ENCODE measurements around the gene RUNDC3A. TPM values are rescaled to one million over a fixed set of nuclear protein-coding genes. Genes with fewer than 3 reads are reported as not detected.

The RUNDC3A gene
- polyA plus RNA-seq, 1 donor (not counting 4 experiments of a cell fraction or from before 2014, with no cell fraction given): 1.6 TPM

DNA sequence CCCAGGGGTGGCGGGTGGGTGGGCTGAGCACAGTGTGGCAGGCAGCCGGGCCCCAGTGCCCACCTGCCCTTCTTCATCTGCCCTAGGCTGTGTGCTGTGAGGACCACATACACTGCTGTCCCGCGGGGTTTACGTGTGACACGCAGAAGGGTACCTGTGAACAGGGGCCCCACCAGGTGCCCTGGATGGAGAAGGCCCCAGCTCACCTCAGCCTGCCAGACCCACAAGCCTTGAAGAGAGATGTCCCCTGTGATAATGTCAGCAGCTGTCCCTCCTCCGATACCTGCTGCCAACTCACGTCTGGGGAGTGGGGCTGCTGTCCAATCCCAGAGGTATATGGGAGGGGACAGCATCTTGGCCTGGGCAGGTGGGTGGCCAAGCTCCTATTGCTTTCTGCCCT is 43.1 kb downstream of the RUNDC3A start:
- peaks cover 8% of the 10 kb centered on the region for H3K27me3 ChIP-seq (ENCODE audit: control insufficient read depth, extremely low read depth, insufficient read depth, low read length)
- peaks cover 4% of the 10 kb centered on the region for H3K79me2 ChIP-seq (ENCODE audit: control insufficient read depth, insufficient read depth, low read length)
- H3K4me3 ChIP-seq (ENCODE audit: control insufficient read depth in 2 of 3, extremely low read depth in 1 of 3, insufficient read depth in 2 of 3, low read depth in 1 of 3, low read length in 3 of 3): no peak overlapping the region
- no peak overlapping the region for H2AFZ ChIP-seq (ENCODE audit: control insufficient read depth, low read length)
- H3K9me3 ChIP-seq (ENCODE audit: control insufficient read depth, low read depth, low read length): no peaks in the 10 kb centered on the region
- DNase-seq (ENCODE audit: low read depth, low spot score): no peak
- H4K20me1 ChIP-seq (ENCODE audit: control insufficient read depth, extremely low read depth, insufficient read depth, low read length): no peaks in the 10 kb centered on the region
- peaks cover 20% of the 10 kb centered on the region for H3K4me1 ChIP-seq (ENCODE audit: control insufficient read depth, extremely low read depth, insufficient read depth, low read length)
- no peak overlapping the region for H3K9ac ChIP-seq (ENCODE audit: control insufficient read depth, extremely low read depth, insufficient read depth, low read length)
- H3K27ac ChIP-seq (ENCODE audit: control insufficient read depth, insufficient read depth, low read length): no peak overlapping the region
- no peaks in the 10 kb centered on the region for H3K9me1 ChIP-seq (ENCODE audit: control insufficient read depth, extremely low read depth, insufficient read depth, low read length)
- H3K4me2 ChIP-seq (ENCODE audit: control insufficient read depth, extremely low read depth, insufficient read depth, low read depth, low read length): no peak overlapping the region
- TF ChIP-seq EZH2 (IDR thresholded peaks at IDR 0.05; ENCODE audit: low read length) (no peak), CTCF (optimal IDR thresholded peaks at IDR 0.05 in 1 of 3, IDR thresholded peaks at IDR 0.05 in 1 of 3, conservative IDR thresholded peaks at IDR 0.05 in 1 of 3; ENCODE audit: extremely low read depth in 1 of 3, insufficient read depth in 2 of 3, low read length in 3 of 3) (no peak)
- peaks cover 25 to 33% of the 10 kb centered on the region in 2 experiments for H3K36me3 ChIP-seq (ENCODE audit: control insufficient read depth in 2 of 2, extremely low read depth in 1 of 2, insufficient read depth in 2 of 2, low read length in 2 of 2)
- dilution Hi-C loops (cut with MboI; ENCODE audit: extremely low pct_ligation_motif_present, low sequenced_read_pairs): no loop called here
- FAIRE-seq: no peak

GRCh38 chr17:44351961-44352827 is 43.8 kb downstream of the RUNDC3A start:
- FAIRE-seq (no peak), DNase-seq (ENCODE audit: low read depth, low spot score) (no peak)
- Histone ChIP-seq H2AFZ (ENCODE audit: control insufficient read depth, low read length) (no peak overlapping the region), H3K27ac (ENCODE audit: control insufficient read depth, insufficient read depth, low read length) (no peak overlapping the region), H3K79me2 (ENCODE audit: control insufficient read depth, insufficient read depth, low read length) (no peaks in the 10 kb centered on the region), H4K20me1 (ENCODE audit: control insufficient read depth, extremely low read depth, insufficient read depth, low read length) (no peaks in the 10 kb centered on the region), H3K9me1 (ENCODE audit: control insufficient read depth, extremely low read depth, insufficient read depth, low read length) (no peaks in the 10 kb centered on the region), H3K9me3 (ENCODE audit: control insufficient read depth, low read depth, low read length) (no peaks in the 10 kb centered on the region), H3K4me2 (ENCODE audit: control insufficient read depth, extremely low read depth, insufficient read depth, low read depth, low read length) (no peak overlapping the region), H3K27me3 (ENCODE audit: control insufficient read depth, extremely low read depth, insufficient read depth, low read length) (peaks cover 8% of the 10 kb centered on the region), H3K9ac (ENCODE audit: control insufficient read depth, extremely low read depth, insufficient read depth, low read length) (no peak overlapping the region), H3K36me3 (ENCODE audit: control insufficient read depth in 2 of 2, extremely low read depth in 1 of 2, insufficient read depth in 2 of 2, low read length in 2 of 2) (peaks cover 25 to 33% of the 10 kb centered on the region in 2 experiments), H3K4me1 (ENCODE audit: control insufficient read depth, extremely low read depth, insufficient read depth, low read length) (peaks cover 18% of the 10 kb centered on the region), H3K4me3 (ENCODE audit: control insufficient read depth in 2 of 3, extremely low read depth in 1 of 3, insufficient read depth in 2 of 3, low read depth in 1 of 3, low read length in 3 of 3) (no peak overlapping the region)
- dilution Hi-C loops (cut with MboI; ENCODE audit: extremely low pct_ligation_motif_present, low sequenced_read_pairs): no loop called here
- TF ChIP-seq CTCF (optimal IDR thresholded peaks at IDR 0.05 in 1 of 3, IDR thresholded peaks at IDR 0.05 in 1 of 3, conservative IDR thresholded peaks at IDR 0.05 in 1 of 3; ENCODE audit: extremely low read depth in 1 of 3, insufficient read depth in 2 of 3, low read length in 3 of 3) (no peak), EZH2 (IDR thresholded peaks at IDR 0.05; ENCODE audit: low read length) (no peak)
